HG02642 (cell line): ENCODE data around the gene GPR78.

ENCODE experiments used
- ATAC-seq: cut with Tn5 transposase; IDR thresholded peaks from one replicate; pipeline ENCODE4 v1.9.1; 2021; ENCODE audit warnings: mild to moderate bottlenecking; ENCODE audit not compliant: unreplicated experiment, poor library complexity

Gene GPR78

GRCh38 chr4:8546766-8547107 lies 33.5 kb upstream of the GPR78 start:
- no peak for ATAC-seq

GRCh38 chr4:8547108-8547911 lies 32.9 kb upstream of the GPR78 start:
- no peak for ATAC-seq

GRCh38 chr4:8547912-8548730 lies 32.1 kb upstream of the GPR78 start:
- ATAC-seq = no peak

- no peak for ATAC-seq
These were observed 31.4 kb upstream of the GPR78 start for GRCh38 chr4:8548731-8549351.

GRCh38 chr4:8549352-8549931 lies 30.8 kb upstream of the GPR78 start:
- no peak for ATAC-seq

GRCh38 chr4:8550691-8551090 lies 29.5 kb upstream of the GPR78 start:
- ATAC-seq = no peak

- ATAC-seq = no peak
These were observed 28.2 kb upstream of the GPR78 start for GRCh38 chr4:8552024-8552423.

- no peak for ATAC-seq
These were observed 27.5 kb upstream of the GPR78 start for GRCh38 chr4:8552581-8553205.

- no peak for ATAC-seq
These were observed 27.0 kb upstream of the GPR78 start for GRCh38 chr4:8553216-8553615.

- no peak for ATAC-seq
These were observed 26.2 kb upstream of the GPR78 start for GRCh38 chr4:8553991-8554405.

- ATAC-seq = no peak
These were observed 25.6 kb upstream of the GPR78 start for GRCh38 chr4:8554555-8555100.

- no peak for ATAC-seq
These were observed 24.5 kb upstream of the GPR78 start for GRCh38 chr4:8555716-8556115.

GRCh38 chr4:8556341-8557150 lies 23.6 kb upstream of the GPR78 start:
- ATAC-seq = no peak

- no peak for ATAC-seq
These were observed 22.8 kb upstream of the GPR78 start for GRCh38 chr4:8557151-8558076.

GRCh38 chr4:8558080-8558960 lies 21.9 kb upstream of the GPR78 start:
- no peak for ATAC-seq

- ATAC-seq = no peak
These were observed 21.2 kb upstream of the GPR78 start for GRCh38 chr4:8559011-8559410.

GRCh38 chr4:8559524-8560264 lies 20.5 kb upstream of the GPR78 start:
- no peak for ATAC-seq
